ENCODE measurements around the gene TMC1. TPM values are rescaled to one million over a fixed set of nuclear protein-coding genes. Genes with fewer than 3 reads are reported as not detected.

TMC1 gene
- total and polyA plus RNA-seq, 12 donors = 0.01 to 0.67 (median 0.43) TPM; not detected in 6

DNA sequence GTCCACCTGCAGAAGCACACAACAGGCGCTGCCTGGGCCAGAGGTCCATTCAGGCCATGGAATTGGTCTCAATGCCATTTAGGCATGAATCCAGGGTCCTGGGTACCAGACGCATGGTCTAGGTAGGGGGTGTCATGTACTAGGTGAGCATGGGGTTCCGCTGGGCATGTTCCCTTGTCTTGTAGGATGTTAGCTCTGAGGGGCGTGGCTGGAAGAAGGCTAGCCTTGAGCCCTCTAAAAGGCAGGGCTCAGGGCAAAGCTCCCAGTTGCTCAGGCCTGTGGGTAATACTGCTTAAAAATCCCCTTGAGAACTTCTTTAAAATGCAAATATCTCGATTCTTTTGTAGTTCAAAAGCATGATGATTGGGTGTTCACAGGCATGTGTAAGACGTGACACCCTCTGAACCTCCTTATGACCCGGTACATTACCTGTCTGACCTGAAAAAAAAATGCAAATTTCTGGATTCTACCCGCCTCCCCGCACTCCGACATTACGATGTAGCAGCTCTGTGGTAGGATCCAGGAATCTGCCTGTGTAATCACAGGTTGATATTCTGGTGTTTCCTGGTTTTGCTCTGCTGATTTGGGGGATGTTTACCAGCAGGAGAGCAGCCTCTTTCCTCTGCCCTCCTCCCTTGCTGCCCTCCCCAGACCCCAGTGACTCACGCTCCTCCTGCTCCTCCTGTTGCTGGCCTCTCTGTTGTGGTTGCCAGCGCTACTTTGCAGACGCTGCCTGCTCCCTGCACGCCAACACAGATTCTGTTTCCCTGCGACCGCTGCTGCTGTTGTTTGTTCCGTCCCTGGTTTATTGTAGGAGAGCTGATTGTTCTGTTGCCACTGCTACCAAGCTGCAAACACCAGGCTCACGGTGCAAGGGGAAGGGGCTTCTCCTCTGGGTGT is 5.7 kb downstream of the TMC1 start:
- DNase-seq (peak; percentile 61 to 63), ATAC-seq (peak; percentile 83 to 97 (median 92))
- Histone ChIP-seq H3K4me3 (peak overlapping the region in 9 of 10 donors; percentile 11 to 40 (median 27)), H3K9me3 (peaks cover 0 to 17% (median 0%) of the 10 kb centered on the region in 11 donors), H3K27me3 (no peaks in the 10 kb centered on the region), H3K4me1 (peaks cover 0 to 36% (median 18%) of the 10 kb centered on the region in 9 donors), H3K36me3 (no peaks in the 10 kb centered on the region), H3K27ac (peak overlapping the region in 7 of 10 donors; percentile 6 to 80 (median 67))
- intact Hi-C loops (cut with DNase I) = loop anchor here in 5 of 10 donors (5.0 to 10.0 kb wide), 4 partner anchors 40 to 162 kb away; partner anchors contain the start of gene ZFAND5 (in 2 of the 5)
- 28 to 34% methylated on average over 19 of the region's 19 CpGs for WGBS, 2 donors
- TF ChIP-seq, protein P1, sequence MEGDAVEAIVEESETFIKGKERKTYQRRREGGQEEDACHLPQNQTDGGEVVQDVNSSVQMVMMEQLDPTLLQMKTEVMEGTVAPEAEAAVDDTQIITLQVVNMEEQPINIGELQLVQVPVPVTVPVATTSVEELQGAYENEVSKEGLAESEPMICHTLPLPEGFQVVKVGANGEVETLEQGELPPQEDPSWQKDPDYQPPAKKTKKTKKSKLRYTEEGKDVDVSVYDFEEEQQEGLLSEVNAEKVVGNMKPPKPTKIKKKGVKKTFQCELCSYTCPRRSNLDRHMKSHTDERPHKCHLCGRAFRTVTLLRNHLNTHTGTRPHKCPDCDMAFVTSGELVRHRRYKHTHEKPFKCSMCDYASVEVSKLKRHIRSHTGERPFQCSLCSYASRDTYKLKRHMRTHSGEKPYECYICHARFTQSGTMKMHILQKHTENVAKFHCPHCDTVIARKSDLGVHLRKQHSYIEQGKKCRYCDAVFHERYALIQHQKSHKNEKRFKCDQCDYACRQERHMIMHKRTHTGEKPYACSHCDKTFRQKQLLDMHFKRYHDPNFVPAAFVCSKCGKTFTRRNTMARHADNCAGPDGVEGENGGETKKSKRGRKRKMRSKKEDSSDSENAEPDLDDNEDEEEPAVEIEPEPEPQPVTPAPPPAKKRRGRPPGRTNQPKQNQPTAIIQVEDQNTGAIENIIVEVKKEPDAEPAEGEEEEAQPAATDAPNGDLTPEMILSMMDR (IDR thresholded peaks at IDR 0.05) = peak in 1 of 9 donors; percentile 9

GRCh38 chr9:72527801-72528195 is 6.4 kb downstream of the TMC1 start:
- intact Hi-C loops (cut with DNase I) = loop anchor here in 5 of 10 donors (5.0 to 10.0 kb wide), 4 partner anchors 40 to 163 kb away; partner anchors contain the start of gene ZFAND5 (in 2 of the 5)
- no peak for ATAC-seq

GRCh38 chr9:72529531-72529930 is 8.1 kb downstream of the TMC1 start:
- intact Hi-C loops (cut with DNase I) = loop anchor here in 5 of 10 donors (5.0 to 10.0 kb wide), 4 partner anchors 38 to 165 kb away; partner anchors contain the start of gene ZFAND5 (in 2 of the 5)
- no peaks in the 10 kb centered on the region for H3K27me3 ChIP-seq
- no peak for DNase-seq
- no peaks in the 10 kb centered on the region for H3K36me3 ChIP-seq
- WGBS, 2 donors = 55 to 58% methylated on average over 1 of the region's 1 CpG
- H3K27ac ChIP-seq = no peak overlapping the region
- H3K9me3 ChIP-seq = peaks cover 0 to 17% (median 0%) of the 10 kb centered on the region in 11 donors
- H3K4me1 ChIP-seq = peaks cover 0 to 36% (median 18%) of the 10 kb centered on the region in 9 donors
- H3K4me3 ChIP-seq = no peak overlapping the region
- no peak for ATAC-seq
- TF ChIP-seq, protein P1 (IDR thresholded peaks at IDR 0.05) = no peak

More at GRCh38 chr9:72527801-72528195, 6.4 kb downstream of the TMC1 start:
- peaks cover 0 to 17% (median 0%) of the 10 kb centered on the region in 11 donors for H3K9me3 ChIP-seq
- 49 to 50% methylated on average over 5 of the region's 5 CpGs for WGBS, 2 donors
- TF ChIP-seq, protein P1 (IDR thresholded peaks at IDR 0.05) = no peak
- H3K27me3 ChIP-seq = no peaks in the 10 kb centered on the region
- peak overlapping the region in 7 of 10 donors; percentile 13 to 40 (median 27) for H3K4me3 ChIP-seq
- DNase-seq = no peak
- peak overlapping the region in 7 of 10 donors; percentile 6 to 80 (median 67) for H3K27ac ChIP-seq
- no peaks in the 10 kb centered on the region for H3K36me3 ChIP-seq
- H3K4me1 ChIP-seq = peaks cover 0 to 36% (median 18%) of the 10 kb centered on the region in 9 donors

GRCh38 chr9:72533322-72533721 is 11.9 kb downstream of the TMC1 start:
- H3K4me1 ChIP-seq = no peaks in the 10 kb centered on the region
- peaks cover 0 to 17% (median 0%) of the 10 kb centered on the region in 11 donors for H3K9me3 ChIP-seq
- intact Hi-C loops (cut with DNase I) = no loop called here
- H3K4me3 ChIP-seq = no peak overlapping the region
- 79 to 86% methylated on average over 1 of the region's 1 CpG for WGBS, 2 donors
- no peak overlapping the region for H3K27ac ChIP-seq
- H3K27me3 ChIP-seq = no peaks in the 10 kb centered on the region
- H3K36me3 ChIP-seq = no peaks in the 10 kb centered on the region
- DNase-seq (no peak), ATAC-seq (no peak)
- TF ChIP-seq, protein P1 (IDR thresholded peaks at IDR 0.05) = no peak
